PC-9 (cell line): ENCODE measurements around the gene ZNF280A.

Experiments
- EZH2 ChIP-seq: fragments of 200-600 bp; sonication (generic); IDR thresholded peaks from 2 replicates; pipeline ENCODE4 v1.8.0; 2017; ENCODE audit warnings: antibody characterized with exemption, low read depth
- TF ChIP-seq, protein P1 (sequence below): fragments of 200-600 bp; sonication (generic); conservative IDR thresholded peaks from 2 replicates; pipeline ENCODE4 v1.6.1; 2017; ENCODE audit warnings: mixed run types, antibody characterized with exemption, mild to moderate bottlenecking, moderate library complexity

DNA sequence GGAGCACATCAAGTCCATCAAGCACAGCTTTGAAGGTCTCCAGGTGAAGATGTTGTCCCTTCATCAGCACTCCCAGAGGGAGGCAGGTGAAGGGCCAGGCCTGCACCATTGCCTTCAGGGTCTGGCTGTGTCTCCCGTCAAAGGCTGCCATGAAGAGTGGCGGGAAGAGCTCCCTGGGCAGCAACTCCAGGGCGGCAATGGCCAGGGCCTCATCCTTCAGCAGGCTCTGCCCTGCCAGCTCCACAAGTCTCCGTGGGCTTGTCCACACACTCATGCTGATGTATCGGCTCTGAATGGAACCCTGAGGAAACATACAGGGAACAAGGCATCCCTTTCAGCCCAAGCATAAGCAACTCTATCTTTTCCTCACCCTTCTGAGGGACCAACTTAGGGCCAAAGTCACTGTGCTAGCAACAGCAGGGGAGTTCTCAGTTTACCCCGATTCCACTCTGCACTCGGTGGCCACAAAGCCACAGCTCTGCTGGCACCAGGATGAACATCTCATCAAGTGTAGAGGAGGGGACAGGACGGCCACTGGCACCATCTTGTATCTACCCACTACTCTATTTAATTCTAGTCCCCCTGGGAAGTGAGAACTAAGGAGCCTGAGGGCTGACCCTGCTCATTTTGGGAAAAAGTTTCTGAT lies 30.8 kb upstream of the ZNF280A start:
- TF ChIP-seq, protein P1, sequence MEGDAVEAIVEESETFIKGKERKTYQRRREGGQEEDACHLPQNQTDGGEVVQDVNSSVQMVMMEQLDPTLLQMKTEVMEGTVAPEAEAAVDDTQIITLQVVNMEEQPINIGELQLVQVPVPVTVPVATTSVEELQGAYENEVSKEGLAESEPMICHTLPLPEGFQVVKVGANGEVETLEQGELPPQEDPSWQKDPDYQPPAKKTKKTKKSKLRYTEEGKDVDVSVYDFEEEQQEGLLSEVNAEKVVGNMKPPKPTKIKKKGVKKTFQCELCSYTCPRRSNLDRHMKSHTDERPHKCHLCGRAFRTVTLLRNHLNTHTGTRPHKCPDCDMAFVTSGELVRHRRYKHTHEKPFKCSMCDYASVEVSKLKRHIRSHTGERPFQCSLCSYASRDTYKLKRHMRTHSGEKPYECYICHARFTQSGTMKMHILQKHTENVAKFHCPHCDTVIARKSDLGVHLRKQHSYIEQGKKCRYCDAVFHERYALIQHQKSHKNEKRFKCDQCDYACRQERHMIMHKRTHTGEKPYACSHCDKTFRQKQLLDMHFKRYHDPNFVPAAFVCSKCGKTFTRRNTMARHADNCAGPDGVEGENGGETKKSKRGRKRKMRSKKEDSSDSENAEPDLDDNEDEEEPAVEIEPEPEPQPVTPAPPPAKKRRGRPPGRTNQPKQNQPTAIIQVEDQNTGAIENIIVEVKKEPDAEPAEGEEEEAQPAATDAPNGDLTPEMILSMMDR = no peak
- no peak for TF ChIP-seq EZH2
